Measurements from ENCODE around the gene TSPAN11.

The TSPAN11 gene

GRCh38 chr12:31029916-31030562, 103.5 kb downstream of the TSPAN11 start:
- no peak overlapping the region for H3K27ac ChIP-seq (ENCODE audit: low read depth, low read length, severe bottlenecking)
- 89 to 93% methylated on average over 3 to 4 of the region's 6 CpGs for WGBS, 2 experiments (ENCODE audit: insufficient coverage in 2 of 2)

GRCh38 chr12:31031951-31032335, 105.4 kb downstream of the TSPAN11 start:
- Histone ChIP-seq H3K36me3 (ENCODE audit: control insufficient read depth, insufficient read depth, low read length) (no peaks in the 10 kb centered on the region), H3K4me1 (ENCODE audit: control insufficient read depth, insufficient read depth, low read length, poor library complexity, severe bottlenecking) (peaks cover 10% of the 10 kb centered on the region), H3K9me3 (ENCODE audit: control insufficient read depth, low read length) (no peaks in the 10 kb centered on the region), H3K4me3 (ENCODE audit: extremely low read depth, insufficient read depth, low read length, poor library complexity, severe bottlenecking) (no peak overlapping the region), H3K27ac (ENCODE audit: low read depth, low read length, severe bottlenecking) (no peak overlapping the region)
- WGBS, 2 experiments (ENCODE audit: insufficient coverage in 2 of 2), result 95 to 96% methylated on average over 3 of the region's 4 CpGs

More at GRCh38 chr12:31029916-31030562, 103.5 kb downstream of the TSPAN11 start:
- Histone ChIP-seq H3K4me1 (ENCODE audit: control insufficient read depth, insufficient read depth, low read length, poor library complexity, severe bottlenecking) (no peaks in the 10 kb centered on the region), H3K9me3 (ENCODE audit: control insufficient read depth, low read length) (peaks cover 3% of the 10 kb centered on the region), H3K4me3 (ENCODE audit: extremely low read depth, insufficient read depth, low read length, poor library complexity, severe bottlenecking) (no peak overlapping the region), H3K36me3 (ENCODE audit: control insufficient read depth, insufficient read depth, low read length) (no peaks in the 10 kb centered on the region)

- peaks cover 10% of the 10 kb centered on the region for H3K4me1 ChIP-seq (ENCODE audit: control insufficient read depth, insufficient read depth, low read length, poor library complexity, severe bottlenecking)
- no peaks in the 10 kb centered on the region for H3K9me3 ChIP-seq (ENCODE audit: control insufficient read depth, low read length)
- H3K36me3 ChIP-seq (ENCODE audit: control insufficient read depth, insufficient read depth, low read length), result no peaks in the 10 kb centered on the region
- WGBS, 2 experiments (ENCODE audit: insufficient coverage in 2 of 2), result 81 to 90% methylated on average over 2 to 3 of the region's 3 CpGs
- no peak overlapping the region for H3K27ac ChIP-seq (ENCODE audit: low read depth, low read length, severe bottlenecking)
- no peak overlapping the region for H3K4me3 ChIP-seq (ENCODE audit: extremely low read depth, insufficient read depth, low read length, poor library complexity, severe bottlenecking)
These were observed 106.6 kb downstream of the TSPAN11 start for GRCh38 chr12:31033146-31033545.

GRCh38 chr12:31033681-31034080, 107.1 kb downstream of the TSPAN11 start:
- Histone ChIP-seq H3K27ac (ENCODE audit: low read depth, low read length, severe bottlenecking) (no peak overlapping the region), H3K4me1 (ENCODE audit: control insufficient read depth, insufficient read depth, low read length, poor library complexity, severe bottlenecking) (peaks cover 10% of the 10 kb centered on the region), H3K4me3 (ENCODE audit: extremely low read depth, insufficient read depth, low read length, poor library complexity, severe bottlenecking) (no peak overlapping the region), H3K36me3 (ENCODE audit: control insufficient read depth, insufficient read depth, low read length) (no peaks in the 10 kb centered on the region), H3K9me3 (ENCODE audit: control insufficient read depth, low read length) (no peaks in the 10 kb centered on the region)
- WGBS, 2 experiments (ENCODE audit: insufficient coverage in 2 of 2), result 89 to 100% methylated on average over 5 of the region's 6 CpGs

- 79 to 93% methylated on average over 3 of the region's 3 CpGs for WGBS, 2 experiments (ENCODE audit: insufficient coverage in 2 of 2)
- Histone ChIP-seq H3K9me3 (ENCODE audit: control insufficient read depth, low read length) (no peaks in the 10 kb centered on the region), H3K36me3 (ENCODE audit: control insufficient read depth, insufficient read depth, low read length) (no peaks in the 10 kb centered on the region), H3K27ac (ENCODE audit: low read depth, low read length, severe bottlenecking) (no peak overlapping the region), H3K4me1 (ENCODE audit: control insufficient read depth, insufficient read depth, low read length, poor library complexity, severe bottlenecking) (peaks cover 10% of the 10 kb centered on the region), H3K4me3 (ENCODE audit: extremely low read depth, insufficient read depth, low read length, poor library complexity, severe bottlenecking) (no peak overlapping the region)
These were observed 107.8 kb downstream of the TSPAN11 start for GRCh38 chr12:31034372-31034771.

- 94 to 98% methylated on average over 4 of the region's 4 CpGs for WGBS, 2 experiments (ENCODE audit: insufficient coverage in 2 of 2)
These were observed 108.7 kb downstream of the TSPAN11 start for GRCh38 chr12:31035226-31035625.

GRCh38 chr12:31035967-31036665, 109.6 kb downstream of the TSPAN11 start:
- Histone ChIP-seq H3K4me3 (ENCODE audit: extremely low read depth, insufficient read depth, low read length, poor library complexity, severe bottlenecking) (no peak overlapping the region), H3K27ac (ENCODE audit: low read depth, low read length, severe bottlenecking) (no peak overlapping the region), H3K4me1 (ENCODE audit: control insufficient read depth, insufficient read depth, low read length, poor library complexity, severe bottlenecking) (peaks cover 10% of the 10 kb centered on the region), H3K36me3 (ENCODE audit: control insufficient read depth, insufficient read depth, low read length) (no peaks in the 10 kb centered on the region), H3K9me3 (ENCODE audit: control insufficient read depth, low read length) (no peaks in the 10 kb centered on the region)
- WGBS, 2 experiments (ENCODE audit: insufficient coverage in 2 of 2), result 83% methylated on average over 1 of the region's 4 CpGs; no CpG with 5 or more reads in 1 of the 2 experiments

More at GRCh38 chr12:31035226-31035625, 108.7 kb downstream of the TSPAN11 start:
- Histone ChIP-seq H3K9me3 (ENCODE audit: control insufficient read depth, low read length) (no peaks in the 10 kb centered on the region), H3K4me1 (ENCODE audit: control insufficient read depth, insufficient read depth, low read length, poor library complexity, severe bottlenecking) (peaks cover 10% of the 10 kb centered on the region), H3K4me3 (ENCODE audit: extremely low read depth, insufficient read depth, low read length, poor library complexity, severe bottlenecking) (no peak overlapping the region), H3K36me3 (ENCODE audit: control insufficient read depth, insufficient read depth, low read length) (no peaks in the 10 kb centered on the region), H3K27ac (ENCODE audit: low read depth, low read length, severe bottlenecking) (no peak overlapping the region)

- Histone ChIP-seq H3K9me3 (ENCODE audit: control insufficient read depth, low read length) (no peaks in the 10 kb centered on the region), H3K36me3 (ENCODE audit: control insufficient read depth, insufficient read depth, low read length) (no peaks in the 10 kb centered on the region), H3K4me1 (ENCODE audit: control insufficient read depth, insufficient read depth, low read length, poor library complexity, severe bottlenecking) (peaks cover 10% of the 10 kb centered on the region), H3K27ac (ENCODE audit: low read depth, low read length, severe bottlenecking) (no peak overlapping the region), H3K4me3 (ENCODE audit: extremely low read depth, insufficient read depth, low read length, poor library complexity, severe bottlenecking) (no peak overlapping the region)
- WGBS, 2 experiments (ENCODE audit: insufficient coverage in 2 of 2), result 86 to 100% methylated on average over 1 of the region's 1 CpG
These were observed 110.5 kb downstream of the TSPAN11 start for GRCh38 chr12:31037028-31037427.

GRCh38 chr12:31037931-31038330, 111.4 kb downstream of the TSPAN11 start:
- H3K4me1 ChIP-seq (ENCODE audit: control insufficient read depth, insufficient read depth, low read length, poor library complexity, severe bottlenecking), result peaks cover 10% of the 10 kb centered on the region
- H3K36me3 ChIP-seq (ENCODE audit: control insufficient read depth, insufficient read depth, low read length), result no peaks in the 10 kb centered on the region
- no peak overlapping the region for H3K27ac ChIP-seq (ENCODE audit: low read depth, low read length, severe bottlenecking)
- no peaks in the 10 kb centered on the region for H3K9me3 ChIP-seq (ENCODE audit: control insufficient read depth, low read length)
- no peak overlapping the region for H3K4me3 ChIP-seq (ENCODE audit: extremely low read depth, insufficient read depth, low read length, poor library complexity, severe bottlenecking)
- WGBS, 2 experiments (ENCODE audit: insufficient coverage in 2 of 2), result 93 to 100% methylated on average over 1 of the region's 2 CpGs

- no peaks in the 10 kb centered on the region for H3K36me3 ChIP-seq (ENCODE audit: control insufficient read depth, insufficient read depth, low read length)
- no peak overlapping the region for H3K27ac ChIP-seq (ENCODE audit: low read depth, low read length, severe bottlenecking)
- peaks cover 6% of the 10 kb centered on the region for H3K4me1 ChIP-seq (ENCODE audit: control insufficient read depth, insufficient read depth, low read length, poor library complexity, severe bottlenecking)
- WGBS, 2 experiments (ENCODE audit: insufficient coverage in 2 of 2), result 94 to 96% methylated on average over 4 to 8 of the region's 8 CpGs
- no peaks in the 10 kb centered on the region for H3K9me3 ChIP-seq (ENCODE audit: control insufficient read depth, low read length)
- no peak overlapping the region for H3K4me3 ChIP-seq (ENCODE audit: extremely low read depth, insufficient read depth, low read length, poor library complexity, severe bottlenecking)
These were observed 114.6 kb downstream of the TSPAN11 start for GRCh38 chr12:31041033-31041564.
